Lung (tissue), 12 donors: Measurements from ENCODE around the gene SVIL. TPM values are rescaled to one million over a fixed set of nuclear protein-coding genes. Genes with fewer than 3 reads are reported as not detected.
A peak's percentile ranks its signal among the peaks of the same experiment; 100 is the strongest.

ENCODE experiments used
- ATAC-seq: fragments of 200-7000 bp; cut with Tn5 transposase; one replicate; pipeline ENCODE4 v1.9.1; 2020; ENCODE audit warnings: moderate number of reproducible peaks; ENCODE audit not compliant: insufficient read depth, low FRiP score
- DNase-seq, 3 donors: peaks; one replicate each; pipeline ENCODE4 v3.0.0-alpha.2; 2013 to 2017
- H3K27ac ChIP-seq, 2 donors: one replicate each; pipeline ENCODE4 v1.5.1; 2013; ENCODE audit warnings: mild to moderate bottlenecking in 2 of 2, moderate library complexity in 2 of 2, control low read depth in 1 of 2, inconsistent platforms in 1 of 2, low read depth in 1 of 2, low read length in 1 of 2
- H3K27me3 ChIP-seq, 3 donors: one replicate each; pipeline ENCODE4 v1.5.1; 2013; ENCODE audit warnings: low read length in 2 of 3; ENCODE audit not compliant: control insufficient read depth in 3 of 3, insufficient read depth in 3 of 3
- H3K36me3 ChIP-seq, 4 donors: one replicate each; pipeline ENCODE4 v1.5.1; 2013; ENCODE audit warnings: low read length in 4 of 4, mild to moderate bottlenecking in 1 of 4, moderate library complexity in 1 of 4; ENCODE audit not compliant: control insufficient read depth in 4 of 4, insufficient read depth in 4 of 4
- H3K4me1 ChIP-seq, 5 donors: one replicate each; pipeline ENCODE4 v1.5.1; 2013; ENCODE audit warnings: low read length in 5 of 5, mild to moderate bottlenecking in 2 of 5, moderate library complexity in 1 of 5; ENCODE audit not compliant: control insufficient read depth in 5 of 5, insufficient read depth in 5 of 5
- H3K4me3 ChIP-seq: one replicate; pipeline ENCODE4 v1.5.1; 2013; ENCODE audit warnings: mild to moderate bottlenecking, control low read depth, moderate library complexity
- H3K9ac ChIP-seq, 2 donors: one replicate each; pipeline ENCODE4 v1.5.1; 2013; ENCODE audit warnings: low read length in 2 of 2, control low read depth in 1 of 2; ENCODE audit not compliant: insufficient read depth in 1 of 2
- H3K9me3 ChIP-seq, 4 donors: one replicate each; pipeline ENCODE4 v1.5.1; 2013; ENCODE audit warnings: low read length in 3 of 4, mild to moderate bottlenecking in 1 of 4, moderate library complexity in 1 of 4; ENCODE audit not compliant: control insufficient read depth in 4 of 4, insufficient read depth in 3 of 4
- WGBS, 2 donors: extraction: QIAGEN DNeasy Blood & Tissue Kit; methylation state at CpG; one replicate each; pipeline ENCODE4 v1.1.7; 2013; 5-methylcytosine and 5-hydroxymethylcytosine counted together
- polyA plus RNA-seq, 2 donors: library from polyadenylated mRNA; stranded (reverse); fragments of 200-250 nt; gene quantifications; one replicate each; pipeline ENCODE4 v1.2.1, GENCODE V29; 2013
- total RNA-seq, 2 donors: library from RNA; depleted of rRNA in 1 of 2; stranded (reverse); fragments of >200 nt in 1 of 2; gene quantifications; one replicate each; pipeline ENCODE4 v1.2.1, GENCODE V29; 2014 to 2021
- TF ChIP-seq, protein P1 (sequence below): IDR thresholded peaks from 2 replicates; pipeline ENCODE4 v1.5.1; 2012; ENCODE audit warnings: mild to moderate bottlenecking; ENCODE audit errors: control extremely low read depth, extremely low read depth
- donor health status: control.
- donor health status: control.
- donor health status: Bipolar disorder and iron deficiency.
- donor health status: healthy.
- donor health status: DM: yes; HTN: yes; CAD: no.

Gene SVIL
- total and polyA plus RNA-seq, 4 donors: 13.6 to 117 (median 44.0) TPM

DNA sequence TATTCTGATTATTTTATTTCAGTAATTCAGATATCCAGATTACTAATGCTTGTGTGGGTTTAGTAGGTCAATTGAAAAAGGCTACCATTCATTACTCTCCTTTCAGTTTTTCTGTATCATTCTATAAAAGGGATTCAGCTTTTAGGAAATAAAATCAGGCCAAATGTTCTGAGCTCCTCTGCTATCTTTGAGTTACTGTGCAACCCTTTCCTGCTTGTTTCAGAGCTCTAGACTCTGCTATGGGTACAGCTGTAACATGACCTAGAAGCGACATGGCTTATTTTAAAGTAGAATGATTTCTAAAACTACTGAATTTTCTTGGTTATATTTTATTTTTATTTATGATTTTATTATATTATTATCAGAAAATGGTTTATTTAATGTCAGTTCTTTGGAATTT, 203.1 kb downstream of the SVIL start:
- Histone ChIP-seq H3K4me3 (no peak overlapping the region), H3K27me3 (no peaks in the 10 kb centered on the region), H3K36me3 (no peaks in the 10 kb centered on the region), H3K4me1 (peaks cover 0 to 3% (median 0%) of the 10 kb centered on the region in 5 donors), H3K9me3 (peaks cover 0 to 4% (median 0%) of the 10 kb centered on the region in 4 donors), H3K27ac (no peak overlapping the region), H3K9ac (no peak overlapping the region)
- DNase-seq (peak in 1 of 3 donors; percentile 5), ATAC-seq (no peak)
- WGBS, 2 donors: 95 to 96% methylated on average over 1 of the region's 1 CpG
- TF ChIP-seq, protein P1, sequence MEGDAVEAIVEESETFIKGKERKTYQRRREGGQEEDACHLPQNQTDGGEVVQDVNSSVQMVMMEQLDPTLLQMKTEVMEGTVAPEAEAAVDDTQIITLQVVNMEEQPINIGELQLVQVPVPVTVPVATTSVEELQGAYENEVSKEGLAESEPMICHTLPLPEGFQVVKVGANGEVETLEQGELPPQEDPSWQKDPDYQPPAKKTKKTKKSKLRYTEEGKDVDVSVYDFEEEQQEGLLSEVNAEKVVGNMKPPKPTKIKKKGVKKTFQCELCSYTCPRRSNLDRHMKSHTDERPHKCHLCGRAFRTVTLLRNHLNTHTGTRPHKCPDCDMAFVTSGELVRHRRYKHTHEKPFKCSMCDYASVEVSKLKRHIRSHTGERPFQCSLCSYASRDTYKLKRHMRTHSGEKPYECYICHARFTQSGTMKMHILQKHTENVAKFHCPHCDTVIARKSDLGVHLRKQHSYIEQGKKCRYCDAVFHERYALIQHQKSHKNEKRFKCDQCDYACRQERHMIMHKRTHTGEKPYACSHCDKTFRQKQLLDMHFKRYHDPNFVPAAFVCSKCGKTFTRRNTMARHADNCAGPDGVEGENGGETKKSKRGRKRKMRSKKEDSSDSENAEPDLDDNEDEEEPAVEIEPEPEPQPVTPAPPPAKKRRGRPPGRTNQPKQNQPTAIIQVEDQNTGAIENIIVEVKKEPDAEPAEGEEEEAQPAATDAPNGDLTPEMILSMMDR: no peak

DNA sequence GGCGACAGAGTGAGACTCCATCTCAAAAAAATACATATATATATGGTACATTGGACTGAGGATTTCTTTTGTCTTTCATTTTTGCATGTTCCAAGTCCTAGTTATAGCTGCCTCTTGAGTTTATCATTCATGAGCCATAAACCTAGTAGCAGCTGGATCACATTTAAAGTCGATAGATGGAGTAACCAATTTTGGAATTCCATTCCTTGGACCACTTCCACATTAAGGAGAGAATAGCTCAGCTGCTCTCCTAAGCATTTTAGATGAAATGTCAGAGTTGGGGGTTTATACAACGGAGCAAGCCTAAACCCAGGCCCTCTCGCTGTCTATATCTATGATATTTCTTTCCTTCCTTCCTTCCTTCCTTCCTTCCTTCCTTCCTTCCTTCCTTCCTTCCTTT, 204.7 kb downstream of the SVIL start:
- DNase-seq: peak in 2 of 3 donors; percentile 83 to 88
- Histone ChIP-seq H3K9ac (no peak overlapping the region), H3K36me3 (peaks cover 0 to 8% (median 2%) of the 10 kb centered on the region in 4 donors), H3K27ac (no peak overlapping the region), H3K4me1 (no peaks in the 10 kb centered on the region), H3K9me3 (no peaks in the 10 kb centered on the region), H3K27me3 (no peaks in the 10 kb centered on the region), H3K4me3 (no peak overlapping the region)
- ATAC-seq: no peak
- 71 to 76% methylated on average over 4 of the region's 4 CpGs for WGBS, 2 donors
- TF ChIP-seq, protein P1: no peak

DNA sequence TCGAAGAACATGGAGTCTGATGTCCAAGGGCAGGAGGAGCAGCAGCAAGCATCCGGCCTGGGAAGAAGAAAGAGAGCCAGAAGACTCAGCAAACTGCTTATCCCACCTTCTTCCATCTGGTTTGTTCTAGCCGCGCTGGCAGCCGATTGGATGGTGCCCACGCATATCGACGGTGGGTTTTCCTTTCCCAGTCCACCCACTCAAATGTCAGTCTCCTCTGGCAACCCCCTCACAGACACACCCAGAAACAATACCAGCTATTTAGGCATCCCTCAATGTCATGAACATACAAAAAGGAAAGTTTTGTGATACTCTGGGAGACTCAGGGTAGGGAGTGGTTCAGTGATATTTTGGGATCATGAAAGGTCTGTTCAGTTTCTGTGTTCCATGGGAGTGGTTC, 206.3 kb downstream of the SVIL start:
- Histone ChIP-seq H3K27me3 (no peaks in the 10 kb centered on the region), H3K4me1 (no peaks in the 10 kb centered on the region), H3K4me3 (no peak overlapping the region), H3K9ac (no peak overlapping the region), H3K36me3 (peaks cover 0 to 15% (median 8%) of the 10 kb centered on the region in 4 donors), H3K9me3 (no peaks in the 10 kb centered on the region), H3K27ac (no peak overlapping the region)
- 94% methylated on average over 8 of the region's 8 CpGs for WGBS, 2 donors
- ATAC-seq: no peak
- TF ChIP-seq, protein P1: no peak
- DNase-seq: no peak

DNA sequence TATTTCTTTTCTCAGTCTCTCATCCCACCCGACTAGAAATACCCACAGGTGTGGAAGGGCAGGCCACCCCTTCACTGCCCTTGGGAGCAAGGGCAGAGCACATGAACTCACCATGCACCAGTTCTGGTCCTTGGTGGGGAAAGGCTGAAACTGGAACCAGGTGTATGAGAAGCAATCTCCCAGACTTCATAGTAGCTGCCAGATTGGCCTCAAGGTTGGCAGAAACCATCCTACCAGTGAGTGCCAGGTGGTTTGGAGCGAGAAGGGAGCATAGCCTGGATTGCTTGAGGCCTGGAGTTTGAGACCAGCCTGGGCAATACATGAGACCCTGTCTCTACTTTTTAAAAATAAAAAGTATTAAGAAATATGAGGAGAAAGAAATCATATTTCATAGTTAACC, 207.1 kb downstream of the SVIL start:
- Histone ChIP-seq H3K36me3 (peaks cover 0 to 15% (median 8%) of the 10 kb centered on the region in 4 donors), H3K27ac (no peak overlapping the region), H3K4me3 (no peak overlapping the region), H3K9ac (no peak overlapping the region), H3K27me3 (no peaks in the 10 kb centered on the region), H3K4me1 (no peaks in the 10 kb centered on the region), H3K9me3 (no peaks in the 10 kb centered on the region)
- WGBS, 2 donors: 94% methylated on average over 2 of the region's 2 CpGs
- no peak for ATAC-seq
- DNase-seq: no peak
- TF ChIP-seq, protein P1: no peak
